HCT116 (cell line): ENCODE data around the gene TENM4. TPM values are rescaled to one million over a fixed set of nuclear protein-coding genes. Genes with fewer than 3 reads are reported as not detected.

ENCODE experiments used
- ATAC-seq: fragments of 200-7000 bp; cut with Tn5 transposase; 2 replicates; pipeline ENCODE4 v1.9.1; 2020; ENCODE audit warnings: mild to moderate bottlenecking, moderate library complexity
- BruUV-seq: library from RNA; stranded (reverse); fragments of 400-500 nt; replicated peaks from 2 replicates; lab custom pipeline; 2021; lab: Mats Ljungman, UMichigan
- CTCF ChIA-PET: fragments of 300-600 bp; sonication (Branson Sonifier 250); formaldehyde crosslinking; loops from one replicate; lab custom pipeline; 2021; ENCODE audit warnings: antibody characterized with exemption; lab: Charles Lee
- POLR2A ChIA-PET: fragments of 300-600, 350-600 bp; sonication (Branson Sonifier 250); formaldehyde crosslinking; loops from one replicate; lab custom pipeline; 2021; ENCODE audit warnings: antibody characterized with exemption; lab: Charles Lee
- RAD21 ChIA-PET, 2 experiments: fragments of 300-600 bp; sonication (Branson Sonifier 250); formaldehyde crosslinking; loops; one replicate each; lab custom pipeline; 2023; ENCODE audit warnings: low total read pairs in 2 of 2; ENCODE audit not compliant: uncharacterized antibody in 2 of 2, unreplicated experiment in 2 of 2, low non-redundant PET in 1 of 2; lab: Charles Lee
- DNase-seq: peaks from one replicate; pipeline ENCODE4 v3.0.0-alpha.2; 2010; ENCODE audit warnings: low read depth, low spot score
- H2AFZ ChIP-seq: fragments of 200-600 bp; shearing (Covaris generic), sonication (generic); 2 replicates; pipeline ENCODE4 v1.6.1; 2017; ENCODE audit warnings: low read depth, mixed run types, mixed read lengths, antibody characterized with exemption, low read length; ENCODE audit not compliant: poor library complexity, severe bottlenecking
- H3K27ac ChIP-seq: 2 replicates; pipeline ENCODE4 v1.5.1; 2012; ENCODE audit warnings: low read depth, low read length
- H3K27me3 ChIP-seq: fragments of 200-600 bp; sonication (generic); 2 replicates; pipeline ENCODE4 v1.6.1; 2016; ENCODE audit warnings: mixed run types, low read length, mixed read lengths; ENCODE audit not compliant: insufficient read depth
- H3K36me3 ChIP-seq, 2 experiments: fragments of 200-500 bp in 1 of 2; fragments of 200-600 bp in 1 of 2; sonication (Bioruptor generic) in 1 of 2; sonication (generic) in 1 of 2; 2 replicates each; pipeline versions ENCODE4 v1.5.1 to v1.6.1; 2014 to 2016; ENCODE audit warnings: low read length in 2 of 2, inconsistent platforms in 1 of 2, mixed read lengths in 1 of 2, mixed run types in 1 of 2; ENCODE audit not compliant: insufficient read depth in 2 of 2, control insufficient read depth in 1 of 2
- H3K4me1 ChIP-seq, 2 experiments: fragments of 200-600 bp in 1 of 2; sonication (generic) in 1 of 2; 2 replicates each; pipeline versions ENCODE4 v1.5.1 to v1.6.1; 2012 to 2017; ENCODE audit warnings: low read length in 2 of 2, inconsistent platforms in 1 of 2, mild to moderate bottlenecking in 1 of 2, mixed read lengths in 1 of 2, mixed run types in 1 of 2, moderate library complexity in 1 of 2; ENCODE audit not compliant: insufficient read depth in 2 of 2, control insufficient read depth in 1 of 2
- H3K4me2 ChIP-seq: fragments of 200-600 bp; sonication (generic); 2 replicates; pipeline ENCODE4 v1.6.1; 2017; ENCODE audit warnings: mixed run types, low read length, mixed read lengths
- H3K4me3 ChIP-seq, 2 experiments: fragments of 200-600 bp in 1 of 2; sonication (generic) in 1 of 2; replicated peaks in 1 of 2; 2 replicates each; pipeline ENCODE4 v1.5.1; 2011 to 2016; ENCODE audit warnings: low read length in 2 of 2, control low read depth in 1 of 2, low read depth in 1 of 2, mild to moderate bottlenecking in 1 of 2, mixed read lengths in 1 of 2, mixed run types in 1 of 2
- H3K79me2 ChIP-seq: fragments of 200-600 bp; sonication (generic); 2 replicates; pipeline ENCODE4 v1.6.1; 2017; ENCODE audit warnings: mild to moderate bottlenecking, mixed run types, low read length, moderate library complexity, mixed read lengths; ENCODE audit not compliant: insufficient read depth
- H3K9ac ChIP-seq: fragments of 200-600 bp; sonication (generic); 2 replicates; pipeline ENCODE4 v1.6.1; 2016; ENCODE audit warnings: low read length, mixed read lengths
- H3K9me2 ChIP-seq: fragments of 200-600 bp; sonication (generic), shearing (Covaris generic); 2 replicates; pipeline ENCODE4 v1.6.1; 2017; ENCODE audit warnings: mixed run types, mild to moderate bottlenecking, moderate library complexity; ENCODE audit not compliant: insufficient read depth
- H3K9me3 ChIP-seq, 2 experiments: fragments of 200-500 bp in 1 of 2; fragments of 200-600 bp in 1 of 2; sonication (Bioruptor generic) in 1 of 2; sonication (generic) in 1 of 2; 2 replicates each; pipeline ENCODE4 v1.6.1; 2014 to 2017; ENCODE audit warnings: low read length in 2 of 2, mixed read lengths in 2 of 2, inconsistent platforms in 1 of 2, low read depth in 1 of 2, mild to moderate bottlenecking in 1 of 2, mixed run types in 1 of 2, moderate library complexity in 1 of 2; ENCODE audit not compliant: control insufficient read depth in 1 of 2, insufficient read depth in 1 of 2
- H4K20me1 ChIP-seq: fragments of 200-600 bp; sonication (generic), shearing (Covaris generic); 2 replicates; pipeline ENCODE4 v1.6.1; 2017; ENCODE audit warnings: mixed run types, mild to moderate bottlenecking, moderate library complexity; ENCODE audit not compliant: insufficient read depth
- CEBPB ChIP-seq: IDR thresholded peaks from 2 replicates; pipeline ENCODE4 v1.6.1; 2012; ENCODE audit warnings: low read depth
- CTCF ChIP-seq, 3 experiments: fragments of 200-600 bp in 1 of 3; sonication (generic) in 1 of 3; IDR thresholded peaks in 2 of 3; conservative IDR thresholded peaks in 1 of 3; 2 replicates each; pipeline ENCODE4 v1.5.1; 2012 to 2017; ENCODE audit warnings: low read depth in 2 of 3, low read length in 2 of 3, antibody characterized with exemption in 1 of 3, borderline replicate concordance in 1 of 3, control low read depth in 1 of 3, mild to moderate bottlenecking in 1 of 3, mixed read lengths in 1 of 3, mixed run types in 1 of 3, moderate library complexity in 1 of 3; ENCODE audit not compliant: insufficient read depth in 1 of 3
- ELF1 ChIP-seq: IDR thresholded peaks from 2 replicates; pipeline ENCODE4 v1.6.1; 2012; ENCODE audit warnings: low read depth, borderline replicate concordance
- EZH2 ChIP-seq: fragments of 200-600 bp; sonication (generic); IDR thresholded peaks from 2 replicates; pipeline ENCODE4 v1.6.1; 2017; ENCODE audit warnings: antibody characterized with exemption, mixed run types
- JUND ChIP-seq: IDR thresholded peaks from 2 replicates; pipeline ENCODE4 v1.6.1; 2012
- POLR2A ChIP-seq: IDR thresholded peaks from 2 replicates; pipeline ENCODE4 v1.7.0; 2011; ENCODE audit warnings: borderline replicate concordance; ENCODE audit not compliant: insufficient read depth, insufficient read length; ENCODE audit errors: extremely low read depth
- RAD21 ChIP-seq: IDR thresholded peaks from 2 replicates; pipeline ENCODE4 v1.6.1; 2012; ENCODE audit warnings: low read depth, mild to moderate bottlenecking
- SP1 ChIP-seq: IDR thresholded peaks from 2 replicates; pipeline ENCODE4 v1.6.1; 2012; ENCODE audit warnings: low read depth
- SRF ChIP-seq: IDR thresholded peaks from 2 replicates; pipeline ENCODE4 v1.6.1; 2012; ENCODE audit warnings: low read depth
- ZBTB33 ChIP-seq: IDR thresholded peaks from 2 replicates; pipeline ENCODE4 v1.6.1; 2011; ENCODE audit warnings: mild to moderate bottlenecking, low read length, moderate library complexity; ENCODE audit not compliant: insufficient replicate concordance; ENCODE audit errors: extremely low read depth
- ZFX ChIP-seq: fragments of 450-650 bp; IDR thresholded peaks from 2 replicates; pipeline ENCODE4 v1.6.1; 2017
- ZNF274 ChIP-seq: fragments of 200-500 bp; sonication (Bioruptor generic); IDR thresholded peaks from 2 replicates; pipeline ENCODE4 v1.6.1; 2014; ENCODE audit warnings: mild to moderate bottlenecking, low read depth, low read length, inconsistent platforms
- intact Hi-C: fragments of 100-400 bp; cut with micrococcal nuclease; formaldehyde crosslinking; loops from 2 replicates; pipeline ENCODE4 v1.10.0; 2022
- total RNA-seq: library from RNA; stranded (reverse); gene quantifications from one replicate; pipeline ENCODE4 v1.2.1, GENCODE V29; 2021; ENCODE audit not compliant: unreplicated experiment

Gene TENM4
- total RNA-seq, 1 experiment from 2014 or later = 0.05 TPM

GRCh38 chr11:79294845-79295731 lies 145.7 kb downstream of the TENM4 start:
- no peaks in the 10 kb centered on the region for H3K9me3 ChIP-seq
- no peak overlapping the region for H3K4me3 ChIP-seq
- no peaks in the 10 kb centered on the region for H3K79me2 ChIP-seq
- no peaks in the 10 kb centered on the region for H4K20me1 ChIP-seq
- H3K27me3 ChIP-seq = peaks cover 9% of the 10 kb centered on the region; the same call in 1 of the 2 replicates
- no peaks in the 10 kb centered on the region for H3K36me3 ChIP-seq
- no peak overlapping the region for H3K27ac ChIP-seq
- no peak overlapping the region for H3K9ac ChIP-seq
- CTCF ChIA-PET = no interaction called here
- no peaks in the 10 kb centered on the region for H3K4me1 ChIP-seq
- POLR2A ChIA-PET = no interaction called here
- no peak for TF ChIP-seq SRF
- no peak for TF ChIP-seq EZH2
- no peak for TF ChIP-seq RAD21
- TF ChIP-seq SP1 = no peak
- no peak for TF ChIP-seq CTCF (IDR thresholded peaks at IDR 0.05 in 2 of 3, conservative IDR thresholded peaks at IDR 0.05 in 1 of 3; ENCODE audit: borderline replicate concordance in 1 of 3, insufficient read depth in 1 of 3, low read depth in 2 of 3, low read length in 2 of 3)
- TF ChIP-seq POLR2A = no peak
- no peak for TF ChIP-seq ZBTB33
- TF ChIP-seq CEBPB = no peak
- no peak for TF ChIP-seq ZFX
- no peak for TF ChIP-seq ZNF274
- TF ChIP-seq JUND = no peak
- TF ChIP-seq ELF1 = no peak
- no TSS peak for BruUV-seq
- no peaks in the 10 kb centered on the region for H3K9me2 ChIP-seq
- RAD21 ChIA-PET = interaction anchor here in 1 of 2 experiments (0.7 kb wide), 1 partner anchor 212 kb away, joined by 4 read pairs; no protein-coding TSS in a partner anchor
- DNase-seq = no peak
- no peak for ATAC-seq
- no peak overlapping the region for H2AFZ ChIP-seq
- no peak overlapping the region for H3K4me2 ChIP-seq
- intact Hi-C loops = no loop called here
